Measurements from ENCODE around the gene EIF4G1.

- TF ChIP-seq POLR2A (IDR thresholded peaks at IDR 0.05) (no peak), POLR2AphosphoS5 (IDR thresholded peaks at IDR 0.05) (no peak)
These were observed 23.6 kb downstream of the EIF4G1 start for GRCh38 chr3:184337981-184338380.
